ENCODE results near the gene TTPAL.

TTPAL gene

GRCh38 chr20:44433751-44434538, 41.7 kb upstream of the TTPAL start:
- TF ChIP-seq, protein P1, sequence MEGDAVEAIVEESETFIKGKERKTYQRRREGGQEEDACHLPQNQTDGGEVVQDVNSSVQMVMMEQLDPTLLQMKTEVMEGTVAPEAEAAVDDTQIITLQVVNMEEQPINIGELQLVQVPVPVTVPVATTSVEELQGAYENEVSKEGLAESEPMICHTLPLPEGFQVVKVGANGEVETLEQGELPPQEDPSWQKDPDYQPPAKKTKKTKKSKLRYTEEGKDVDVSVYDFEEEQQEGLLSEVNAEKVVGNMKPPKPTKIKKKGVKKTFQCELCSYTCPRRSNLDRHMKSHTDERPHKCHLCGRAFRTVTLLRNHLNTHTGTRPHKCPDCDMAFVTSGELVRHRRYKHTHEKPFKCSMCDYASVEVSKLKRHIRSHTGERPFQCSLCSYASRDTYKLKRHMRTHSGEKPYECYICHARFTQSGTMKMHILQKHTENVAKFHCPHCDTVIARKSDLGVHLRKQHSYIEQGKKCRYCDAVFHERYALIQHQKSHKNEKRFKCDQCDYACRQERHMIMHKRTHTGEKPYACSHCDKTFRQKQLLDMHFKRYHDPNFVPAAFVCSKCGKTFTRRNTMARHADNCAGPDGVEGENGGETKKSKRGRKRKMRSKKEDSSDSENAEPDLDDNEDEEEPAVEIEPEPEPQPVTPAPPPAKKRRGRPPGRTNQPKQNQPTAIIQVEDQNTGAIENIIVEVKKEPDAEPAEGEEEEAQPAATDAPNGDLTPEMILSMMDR (IDR thresholded peaks at IDR 0.05; ENCODE audit: borderline replicate concordance, control extremely low read depth, extremely low read depth, insufficient read depth, missing control alignments) = no peak
- in situ Hi-C loops (cut with MboI; ENCODE audit: low sequenced_read_pairs, unreplicated experiment) = no loop called here
- DNase-seq (ENCODE audit: low spot score) = no peak

GRCh38 chr20:44435630-44436335, 39.9 kb upstream of the TTPAL start:
- in situ Hi-C loops (cut with MboI; ENCODE audit: low sequenced_read_pairs, unreplicated experiment) = no loop called here
- TF ChIP-seq, protein P1 (IDR thresholded peaks at IDR 0.05; ENCODE audit: borderline replicate concordance, control extremely low read depth, extremely low read depth, insufficient read depth, missing control alignments) = no peak
- no peak for DNase-seq (ENCODE audit: low spot score)

DNA sequence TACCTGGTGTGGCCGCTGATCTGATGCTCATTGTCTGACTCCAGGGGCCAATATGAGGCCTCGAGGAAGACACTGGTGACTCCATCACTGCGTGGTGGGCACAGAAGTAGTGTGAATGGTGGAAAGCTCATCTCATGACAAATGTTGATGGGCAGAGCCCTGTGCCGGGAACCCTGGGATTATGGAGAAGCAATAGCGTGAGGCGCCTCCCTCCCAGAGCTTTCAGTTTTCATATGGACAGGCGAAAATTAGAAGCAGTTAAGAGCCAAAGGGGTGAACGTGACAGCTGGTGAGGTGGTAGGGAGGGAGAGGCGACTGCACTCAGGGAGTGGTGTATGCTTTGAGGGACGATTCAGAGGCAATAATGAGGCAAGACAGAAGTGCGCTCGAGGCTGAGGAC, 39.3 kb upstream of the TTPAL start:
- TF ChIP-seq, protein P1 (IDR thresholded peaks at IDR 0.05; ENCODE audit: borderline replicate concordance, control extremely low read depth, extremely low read depth, insufficient read depth, missing control alignments) = no peak
- in situ Hi-C loops (cut with MboI; ENCODE audit: low sequenced_read_pairs, unreplicated experiment) = no loop called here
- DNase-seq (ENCODE audit: low spot score) = no peak

DNA sequence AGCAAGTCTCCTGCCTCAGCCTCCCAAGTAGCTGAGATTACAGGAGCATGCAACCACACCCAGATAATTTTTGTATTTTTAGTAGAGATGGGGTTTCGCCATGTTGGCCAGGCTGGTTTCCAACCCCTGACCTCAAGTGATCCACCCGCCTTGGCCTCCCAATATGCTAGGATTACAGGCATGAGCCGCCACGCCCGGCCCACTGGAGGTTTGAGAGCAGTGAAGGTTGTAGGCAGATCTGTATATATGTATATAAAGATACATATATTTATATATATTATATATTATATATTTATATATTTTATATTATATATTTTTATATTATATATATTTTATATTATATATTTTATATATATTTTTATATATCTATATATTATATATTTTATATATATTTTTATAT, 38.2 kb upstream of the TTPAL start:
- in situ Hi-C loops (cut with MboI; ENCODE audit: low sequenced_read_pairs, unreplicated experiment) = no loop called here
- TF ChIP-seq, protein P1 (IDR thresholded peaks at IDR 0.05; ENCODE audit: borderline replicate concordance, control extremely low read depth, extremely low read depth, insufficient read depth, missing control alignments) = no peak
- DNase-seq (ENCODE audit: low spot score) = no peak

DNA sequence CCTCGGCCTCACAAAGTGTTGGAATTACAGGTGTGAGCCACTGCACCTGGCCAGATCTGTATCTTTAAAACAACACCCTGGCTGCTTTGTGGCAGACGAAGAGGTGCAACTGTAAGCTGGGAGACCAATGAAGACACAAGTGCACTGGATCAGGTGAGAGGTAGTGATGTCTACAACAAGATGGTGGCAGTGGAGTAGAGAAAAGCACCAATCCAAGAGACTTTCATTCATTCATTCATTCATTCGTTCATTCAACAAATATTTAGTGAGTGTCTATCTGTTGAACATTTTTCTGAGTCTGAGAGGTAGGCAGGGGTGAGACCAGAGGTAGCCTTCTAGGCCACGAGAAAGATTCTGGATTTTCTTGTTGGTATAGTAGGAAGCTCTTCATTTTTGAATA, 36.9 kb upstream of the TTPAL start:
- no peak for DNase-seq (ENCODE audit: low spot score)
- TF ChIP-seq, protein P1 (IDR thresholded peaks at IDR 0.05; ENCODE audit: borderline replicate concordance, control extremely low read depth, extremely low read depth, insufficient read depth, missing control alignments) = no peak
- in situ Hi-C loops (cut with MboI; ENCODE audit: low sequenced_read_pairs, unreplicated experiment) = no loop called here

- in situ Hi-C loops (cut with MboI; ENCODE audit: low sequenced_read_pairs, unreplicated experiment) = no loop called here
- DNase-seq (ENCODE audit: low spot score) = no peak
- TF ChIP-seq, protein P1 (IDR thresholded peaks at IDR 0.05; ENCODE audit: borderline replicate concordance, control extremely low read depth, extremely low read depth, insufficient read depth, missing control alignments) = no peak
Measured at GRCh38 chr20:44439318-44439717, 36.4 kb upstream of the TTPAL start.
